Activated CD4-positive, CD25-positive, alpha-beta regulatory T cell (primary cell): ENCODE measurements around the gene OR2Y1.
"Not testable (repeated sequence)": the region's sequence is repeated elsewhere in the genome, so short reads cannot be mapped to it uniquely, and the experiment has no call there.

Experiments
- DNase-seq, 4 experiments: peaks; one replicate each; lab custom pipeline; 2025; lab: John Stamatoyannopoulos, UW

OR2Y1 gene

GRCh38 chr5:180739958-180740357 lies at the start of gene OR2Y1:
Gene OR2Y1, minus strand, starts transcription at chr5:180740058. Its CDS starts 0 bp downstream, at chr5:180740058.
- DNase-seq, result no peak

- not testable (repeated sequence) for DNase-seq
Measured at GRCh38 chr5:180788651-180789410, 49.0 kb upstream of the OR2Y1 start.

GRCh38 chr5:180787711-180788431 lies 48.0 kb upstream of the OR2Y1 start:
- DNase-seq, result no peak

GRCh38 chr5:180786531-180787398 lies 46.9 kb upstream of the OR2Y1 start:
- DNase-seq, result no peak

GRCh38 chr5:180785794-180786221 lies 46.0 kb upstream of the OR2Y1 start:
- DNase-seq, result no peak

- no peak for DNase-seq
Measured at GRCh38 chr5:180785121-180785781, 45.4 kb upstream of the OR2Y1 start.

- DNase-seq, result peak; percentile 11 to 54 (median 49)
Measured at GRCh38 chr5:180784497-180785097, 44.7 kb upstream of the OR2Y1 start.

- DNase-seq, result no peak
Measured at GRCh38 chr5:180783340-180784052, 43.6 kb upstream of the OR2Y1 start.

GRCh38 chr5:180782748-180783147 lies 42.9 kb upstream of the OR2Y1 start:
- no peak for DNase-seq

GRCh38 chr5:180781900-180782326 lies 42.1 kb upstream of the OR2Y1 start:
- DNase-seq, result not testable (repeated sequence)

GRCh38 chr5:180779985-180780610 lies 40.2 kb upstream of the OR2Y1 start:
- no peak for DNase-seq

- no peak for DNase-seq
Measured at GRCh38 chr5:180777475-180777874, 37.6 kb upstream of the OR2Y1 start.

GRCh38 chr5:180776376-180776775 lies 36.5 kb upstream of the OR2Y1 start:
- DNase-seq, result no peak

- no peak for DNase-seq
Measured at GRCh38 chr5:180775624-180776023, 35.8 kb upstream of the OR2Y1 start.

- DNase-seq, result no peak
Measured at GRCh38 chr5:180771839-180772238, 32.0 kb upstream of the OR2Y1 start.

- no peak for DNase-seq
Measured at GRCh38 chr5:180769821-180770220, 30.0 kb upstream of the OR2Y1 start.

- DNase-seq, result no peak
Measured at GRCh38 chr5:180755601-180756000, 15.7 kb upstream of the OR2Y1 start.

GRCh38 chr5:180744253-180744652 lies 4.4 kb upstream of the OR2Y1 start:
- no peak for DNase-seq

- no peak for DNase-seq
Measured at GRCh38 chr5:180742727-180743126, 2.9 kb upstream of the OR2Y1 start.

GRCh38 chr5:180740953-180741352 lies 1.1 kb upstream of the OR2Y1 start:
- DNase-seq, result not testable (repeated sequence)
